DOHH2 (cell line): ENCODE measurements around the gene OSBPL2.

ENCODE experiments used
- EZH2phosphoT487 ChIP-seq: fragments of 200-600 bp; sonication (generic); IDR thresholded peaks from 2 replicates; pipeline ENCODE4 v1.6.1; 2017; ENCODE audit warnings: borderline replicate concordance, mild to moderate bottlenecking, antibody characterized with exemption, low read length, moderate library complexity, mixed read lengths
- TF ChIP-seq, protein P1 (sequence below): fragments of 200-600 bp; sonication (generic); IDR thresholded peaks from one replicate; pipeline ENCODE4 v1.5.1; 2014; ENCODE audit warnings: antibody characterized with exemption, mild to moderate bottlenecking, low read depth, low read length; ENCODE audit not compliant: poor library complexity, severe bottlenecking

- TF ChIP-seq, protein P1, sequence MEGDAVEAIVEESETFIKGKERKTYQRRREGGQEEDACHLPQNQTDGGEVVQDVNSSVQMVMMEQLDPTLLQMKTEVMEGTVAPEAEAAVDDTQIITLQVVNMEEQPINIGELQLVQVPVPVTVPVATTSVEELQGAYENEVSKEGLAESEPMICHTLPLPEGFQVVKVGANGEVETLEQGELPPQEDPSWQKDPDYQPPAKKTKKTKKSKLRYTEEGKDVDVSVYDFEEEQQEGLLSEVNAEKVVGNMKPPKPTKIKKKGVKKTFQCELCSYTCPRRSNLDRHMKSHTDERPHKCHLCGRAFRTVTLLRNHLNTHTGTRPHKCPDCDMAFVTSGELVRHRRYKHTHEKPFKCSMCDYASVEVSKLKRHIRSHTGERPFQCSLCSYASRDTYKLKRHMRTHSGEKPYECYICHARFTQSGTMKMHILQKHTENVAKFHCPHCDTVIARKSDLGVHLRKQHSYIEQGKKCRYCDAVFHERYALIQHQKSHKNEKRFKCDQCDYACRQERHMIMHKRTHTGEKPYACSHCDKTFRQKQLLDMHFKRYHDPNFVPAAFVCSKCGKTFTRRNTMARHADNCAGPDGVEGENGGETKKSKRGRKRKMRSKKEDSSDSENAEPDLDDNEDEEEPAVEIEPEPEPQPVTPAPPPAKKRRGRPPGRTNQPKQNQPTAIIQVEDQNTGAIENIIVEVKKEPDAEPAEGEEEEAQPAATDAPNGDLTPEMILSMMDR, result no peak
- no peak for TF ChIP-seq EZH2phosphoT487
These were observed 90.5 kb downstream of the OSBPL2 start for GRCh38 chr20:62328684-62329388.
